Liver (tissue), 9 donors: ENCODE measurements around the gene SLC49A3. TPM values are rescaled to one million over a fixed set of nuclear protein-coding genes. Genes with fewer than 3 reads are reported as not detected.
A peak's percentile ranks its signal among the peaks of the same experiment; 100 is the strongest.

Source experiments
- DNase-seq: peaks from one replicate; pipeline ENCODE4 v3.0.0-alpha.2; 2017; ENCODE audit warnings: low spot score
- H3K27ac ChIP-seq, 2 donors: one replicate each; pipeline ENCODE4 v1.7.0; 2013; ENCODE audit warnings: inconsistent platforms in 2 of 2, low read length in 2 of 2, control low read depth in 1 of 2, low read depth in 1 of 2, mild to moderate bottlenecking in 1 of 2
- H3K27me3 ChIP-seq, 4 donors: one replicate each; pipeline versions ENCODE4 v1.6.1 to v1.7.0; 2013; ENCODE audit warnings: low read length in 3 of 4, inconsistent platforms in 1 of 4, mild to moderate bottlenecking in 1 of 4, moderate library complexity in 1 of 4; ENCODE audit not compliant: control insufficient read depth in 4 of 4, insufficient read depth in 4 of 4
- H3K36me3 ChIP-seq, 4 donors: one replicate each; pipeline versions ENCODE4 v1.6.1 to v1.7.0; 2013; ENCODE audit warnings: low read length in 3 of 4, mild to moderate bottlenecking in 3 of 4, low read depth in 1 of 4, moderate library complexity in 1 of 4; ENCODE audit not compliant: control insufficient read depth in 4 of 4, insufficient read depth in 3 of 4
- H3K4me1 ChIP-seq, 4 donors: one replicate each; pipeline versions ENCODE4 v1.6.1 to v1.7.0; 2013; ENCODE audit warnings: low read length in 3 of 4, mild to moderate bottlenecking in 3 of 4, moderate library complexity in 1 of 4; ENCODE audit not compliant: control insufficient read depth in 4 of 4, insufficient read depth in 4 of 4
- H3K4me3 ChIP-seq, 3 donors: one replicate each; pipeline versions ENCODE4 v1.6.1 to v1.7.0; 2013; ENCODE audit warnings: low read length in 3 of 3, control low read depth in 1 of 3, low read depth in 1 of 3, mild to moderate bottlenecking in 1 of 3
- H3K9ac ChIP-seq, 2 donors: one replicate each; pipeline ENCODE4 v1.7.0; 2013; ENCODE audit warnings: low read length in 2 of 2, mild to moderate bottlenecking in 2 of 2, moderate library complexity in 2 of 2, control low read depth in 1 of 2, low read depth in 1 of 2
- H3K9me3 ChIP-seq, 4 donors: one replicate each; pipeline versions ENCODE4 v1.6.1 to v1.7.0; 2013; ENCODE audit warnings: low read length in 3 of 4; ENCODE audit not compliant: control insufficient read depth in 4 of 4
- EGR1 ChIP-seq, 2 donors: IDR thresholded peaks; 2 replicates each; pipeline ENCODE4 v1.6.1; 2016 to 2018; ENCODE audit warnings: antibody characterized with exemption in 2 of 2, low read depth in 2 of 2
- FOXA1 ChIP-seq: IDR thresholded peaks from 2 replicates; pipeline ENCODE4 v1.6.1; 2016; ENCODE audit warnings: antibody characterized with exemption
- FOXA2 ChIP-seq: IDR thresholded peaks from 2 replicates; pipeline ENCODE4 v1.6.1; 2016; ENCODE audit warnings: antibody characterized with exemption
- GABPA ChIP-seq, 2 donors: IDR thresholded peaks in 1 of 2; conservative IDR thresholded peaks in 1 of 2; 2 replicates each; pipeline ENCODE4 v1.6.1; 2016; ENCODE audit warnings: antibody characterized with exemption in 2 of 2, mild to moderate bottlenecking in 1 of 2, moderate library complexity in 1 of 2
- HNF4A ChIP-seq, 2 donors: conservative IDR thresholded peaks; 2 replicates each; pipeline ENCODE4 v1.6.1; 2016; ENCODE audit warnings: antibody characterized with exemption in 2 of 2, mild to moderate bottlenecking in 2 of 2
- HNF4G ChIP-seq: IDR thresholded peaks from 2 replicates; pipeline ENCODE4 v1.6.1; 2016; ENCODE audit warnings: antibody characterized with exemption
- JUND ChIP-seq, 2 donors: IDR thresholded peaks; 2 replicates each; pipeline ENCODE4 v1.6.1; 2016; ENCODE audit warnings: antibody characterized with exemption in 2 of 2
- MAX ChIP-seq: IDR thresholded peaks from 2 replicates; pipeline ENCODE4 v1.6.1; 2016; ENCODE audit warnings: antibody characterized with exemption
- NR2F2 ChIP-seq: IDR thresholded peaks from 2 replicates; pipeline ENCODE4 v1.6.1; 2016; ENCODE audit warnings: antibody characterized with exemption
- RAD21 ChIP-seq, 2 donors: IDR thresholded peaks; 2 replicates each; pipeline ENCODE4 v1.6.1; 2016; ENCODE audit warnings: antibody characterized with exemption in 2 of 2, mild to moderate bottlenecking in 2 of 2
- REST ChIP-seq: IDR thresholded peaks from 2 replicates; pipeline ENCODE4 v1.6.1; 2016; ENCODE audit warnings: antibody characterized with exemption, mild to moderate bottlenecking
- RXRA ChIP-seq, 2 donors: IDR thresholded peaks; 2 replicates each; pipeline ENCODE4 v1.6.1; 2017 to 2018; ENCODE audit warnings: antibody characterized with exemption in 2 of 2, mild to moderate bottlenecking in 1 of 2
- SP1 ChIP-seq: IDR thresholded peaks from 2 replicates; pipeline ENCODE4 v1.6.1; 2018; ENCODE audit warnings: antibody characterized with exemption, mild to moderate bottlenecking
- TAF1 ChIP-seq: conservative IDR thresholded peaks from 2 replicates; pipeline ENCODE4 v1.6.1; 2016; ENCODE audit warnings: antibody characterized with exemption, mild to moderate bottlenecking
- YY1 ChIP-seq: IDR thresholded peaks from 2 replicates; pipeline ENCODE4 v1.6.1; 2016; ENCODE audit warnings: antibody characterized with exemption, mild to moderate bottlenecking
- ZBTB33 ChIP-seq: IDR thresholded peaks from 2 replicates; pipeline ENCODE4 v1.6.1; 2016; ENCODE audit warnings: antibody characterized with exemption
- WGBS: extraction: QIAGEN DNeasy Blood & Tissue Kit; methylation state at CpG from one replicate; pipeline ENCODE4 v1.1.7; 2013; 5-methylcytosine and 5-hydroxymethylcytosine counted together
- polyA plus RNA-seq, 2 donors: library from polyadenylated mRNA; stranded (reverse) in 1 of 2; unstranded in 1 of 2; fragments of 200-250 nt in 1 of 2; fragments of >200 nt in 1 of 2; fragmentation: Nextera tagmentation in 1 of 2; extraction: Ambion mirVana in 1 of 2; gene quantifications; one replicate each; pipeline versions ENCODE4 v1.2.1 to v1.2.3, GENCODE V29; 2013 to 2015
- total RNA-seq, 2 donors: library from RNA; depleted of rRNA; stranded (reverse); fragments of >200 nt; gene quantifications; one replicate each; pipeline ENCODE4 v1.2.3, GENCODE V29; 2014
- TF ChIP-seq, protein P1 (sequence below): fragments of 150-350 bp; IDR thresholded peaks from 2 replicates; pipeline ENCODE4 v1.5.1; 2017; ENCODE audit warnings: improper control_type of control experiment, low read depth, low read length; ENCODE audit not compliant: missing input control
- TF ChIP-seq, protein P2 (sequence below): IDR thresholded peaks from 2 replicates; pipeline ENCODE4 v1.6.1; 2016; ENCODE audit warnings: antibody characterized with exemption
- donor health status: healthy.
- donor health status: healthy.
- donor health status: healthy.
- donor health status: healthy.
- donor health status: healthy.

The SLC49A3 gene
- total and polyA plus RNA-seq, 4 donors = 0.40 to 3.6 (median 2.0) TPM

DNA sequence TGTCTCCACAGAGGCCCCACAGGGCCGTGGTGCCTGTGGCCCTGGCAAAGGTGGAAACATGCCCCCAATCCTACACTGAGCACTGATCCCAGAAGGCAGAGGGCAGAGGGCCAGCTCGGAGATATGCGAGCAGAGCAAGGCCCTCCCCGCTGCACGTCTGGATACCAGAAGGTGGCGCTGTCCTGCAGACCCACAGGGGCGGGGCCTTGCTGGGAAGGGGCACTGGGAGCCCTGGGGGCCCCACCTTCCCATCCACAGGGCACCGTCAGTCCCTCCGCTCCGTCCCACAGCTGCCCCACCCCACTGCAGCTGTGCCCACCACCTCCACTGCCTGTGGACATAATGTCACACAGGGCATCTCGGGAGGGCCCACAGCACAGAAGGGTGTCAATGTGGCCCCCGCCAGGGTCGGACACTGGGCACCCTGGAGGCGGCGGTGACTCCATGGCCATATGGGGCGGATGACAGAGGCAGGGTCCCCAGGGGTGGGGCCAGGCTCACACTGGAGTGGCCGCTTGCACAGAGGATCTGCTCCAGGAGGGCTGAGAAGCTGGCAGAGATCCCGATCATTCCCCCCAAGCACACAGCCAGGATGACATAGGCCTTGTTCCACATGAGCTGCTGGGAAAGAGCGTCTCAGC is 4.8 kb downstream of the SLC49A3 start:
- no peak overlapping the region for H3K27ac ChIP-seq
- no peak overlapping the region for H3K4me3 ChIP-seq
- H3K9me3 ChIP-seq = no peaks in the 10 kb centered on the region
- no peak overlapping the region for H3K9ac ChIP-seq
- no peak for DNase-seq
- H3K27me3 ChIP-seq = no peaks in the 10 kb centered on the region
- WGBS = 53% methylated on average over 19 of the region's 19 CpGs
- peaks cover 5 to 33% (median 21%) of the 10 kb centered on the region in 4 donors for H3K4me1 ChIP-seq
- TF ChIP-seq MAX (no peak), TAF1 (no peak), JUND (IDR thresholded peaks at IDR 0.05) (no peak), NR2F2 (no peak), RAD21 (IDR thresholded peaks at IDR 0.05) (no peak), YY1 (no peak), FOXA2 (no peak)
- TF ChIP-seq, protein P1, sequence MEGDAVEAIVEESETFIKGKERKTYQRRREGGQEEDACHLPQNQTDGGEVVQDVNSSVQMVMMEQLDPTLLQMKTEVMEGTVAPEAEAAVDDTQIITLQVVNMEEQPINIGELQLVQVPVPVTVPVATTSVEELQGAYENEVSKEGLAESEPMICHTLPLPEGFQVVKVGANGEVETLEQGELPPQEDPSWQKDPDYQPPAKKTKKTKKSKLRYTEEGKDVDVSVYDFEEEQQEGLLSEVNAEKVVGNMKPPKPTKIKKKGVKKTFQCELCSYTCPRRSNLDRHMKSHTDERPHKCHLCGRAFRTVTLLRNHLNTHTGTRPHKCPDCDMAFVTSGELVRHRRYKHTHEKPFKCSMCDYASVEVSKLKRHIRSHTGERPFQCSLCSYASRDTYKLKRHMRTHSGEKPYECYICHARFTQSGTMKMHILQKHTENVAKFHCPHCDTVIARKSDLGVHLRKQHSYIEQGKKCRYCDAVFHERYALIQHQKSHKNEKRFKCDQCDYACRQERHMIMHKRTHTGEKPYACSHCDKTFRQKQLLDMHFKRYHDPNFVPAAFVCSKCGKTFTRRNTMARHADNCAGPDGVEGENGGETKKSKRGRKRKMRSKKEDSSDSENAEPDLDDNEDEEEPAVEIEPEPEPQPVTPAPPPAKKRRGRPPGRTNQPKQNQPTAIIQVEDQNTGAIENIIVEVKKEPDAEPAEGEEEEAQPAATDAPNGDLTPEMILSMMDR = peak; percentile 47
- no peaks in the 10 kb centered on the region for H3K36me3 ChIP-seq

GRCh38 chr4:683247-683897 is 5.6 kb downstream of the SLC49A3 start:
- DNase-seq = no peak

More at GRCh38 chr4:683247-683897, 5.6 kb downstream of the SLC49A3 start:
- no peak overlapping the region for H3K9ac ChIP-seq
- H3K36me3 ChIP-seq = no peaks in the 10 kb centered on the region
- TF ChIP-seq FOXA2 (no peak), MAX (no peak), REST (no peak), JUND (IDR thresholded peaks at IDR 0.05) (no peak), ZBTB33 (no peak), FOXA1 (no peak), RXRA (IDR thresholded peaks at IDR 0.05) (no peak), RAD21 (IDR thresholded peaks at IDR 0.05) (no peak), HNF4G (no peak), HNF4A (conservative IDR thresholded peaks at IDR 0.05) (no peak), YY1 (no peak), GABPA (IDR thresholded peaks at IDR 0.05 in 1 of 2, conservative IDR thresholded peaks at IDR 0.05 in 1 of 2) (no peak), TAF1 (no peak), NR2F2 (no peak), EGR1 (IDR thresholded peaks at IDR 0.05; ENCODE audit: low read depth in 2 of 2) (no peak), SP1 (no peak)
- TF ChIP-seq, protein P2, sequence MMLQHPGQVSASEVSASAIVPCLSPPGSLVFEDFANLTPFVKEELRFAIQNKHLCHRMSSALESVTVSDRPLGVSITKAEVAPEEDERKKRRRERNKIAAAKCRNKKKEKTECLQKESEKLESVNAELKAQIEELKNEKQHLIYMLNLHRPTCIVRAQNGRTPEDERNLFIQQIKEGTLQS = no peak
- TF ChIP-seq, protein P1 = no peak
- peaks cover 5 to 33% (median 19%) of the 10 kb centered on the region in 4 donors for H3K4me1 ChIP-seq
- 76% methylated on average over 25 of the region's 25 CpGs for WGBS
- H3K27ac ChIP-seq = no peak overlapping the region
- no peaks in the 10 kb centered on the region for H3K9me3 ChIP-seq
- no peaks in the 10 kb centered on the region for H3K27me3 ChIP-seq
- no peak overlapping the region for H3K4me3 ChIP-seq
